SH-SY5Y (cell line): Measurements from ENCODE around the gene FAM76A.

Source experiments
- GATA2 ChIP-seq: IDR thresholded peaks from 2 replicates; pipeline ENCODE4 v1.6.1; 2011; ENCODE audit warnings: mild to moderate bottlenecking, low read depth, low read length
- GATA3 ChIP-seq: IDR thresholded peaks from 2 replicates; pipeline ENCODE4 v1.6.1; 2011; ENCODE audit warnings: low read depth, mild to moderate bottlenecking, low read length, moderate library complexity

FAM76A gene

GRCh38 chr1:27760426-27760825 is 34.7 kb downstream of the FAM76A start:
- no peak for TF ChIP-seq GATA3
- TF ChIP-seq GATA2: no peak

GRCh38 chr1:27762033-27762432 is 36.3 kb downstream of the FAM76A start:
- TF ChIP-seq GATA2 (no peak), GATA3 (no peak)

- no peak for TF ChIP-seq GATA3
- TF ChIP-seq GATA2: no peak
Measured at GRCh38 chr1:27763358-27763757, 37.6 kb downstream of the FAM76A start.

GRCh38 chr1:27770293-27770830 is 44.6 kb downstream of the FAM76A start:
- peak; percentile 92 for TF ChIP-seq GATA2
- TF ChIP-seq GATA3: peak; percentile 92

- TF ChIP-seq GATA2 (no peak), GATA3 (no peak)
Measured at GRCh38 chr1:27772036-27772931, 46.5 kb downstream of the FAM76A start.

GRCh38 chr1:27772932-27773825 is 47.4 kb downstream of the FAM76A start, which contains the start of gene STX12:
Gene STX12 (plus strand): TSS chr1:27773219. CDS start chr1:27773308, 89 bp downstream.
- TF ChIP-seq GATA2 (no peak), GATA3 (no peak)

- TF ChIP-seq GATA3 (no peak), GATA2 (no peak)
Measured at GRCh38 chr1:27773826-27774445, 48.2 kb downstream of the FAM76A start.

GRCh38 chr1:27774654-27775053 is 48.9 kb downstream of the FAM76A start:
- no peak for TF ChIP-seq GATA2
- no peak for TF ChIP-seq GATA3

- no peak for TF ChIP-seq GATA3
- TF ChIP-seq GATA2: no peak
Measured at GRCh38 chr1:27778056-27778455, 52.3 kb downstream of the FAM76A start.

- TF ChIP-seq GATA2 (no peak), GATA3 (no peak)
Measured at GRCh38 chr1:27779122-27779521, 53.4 kb downstream of the FAM76A start.

- no peak for TF ChIP-seq GATA2
- TF ChIP-seq GATA3: no peak
Measured at GRCh38 chr1:27782950-27783349, 57.2 kb downstream of the FAM76A start.

GRCh38 chr1:27784700-27785099 is 58.9 kb downstream of the FAM76A start:
- no peak for TF ChIP-seq GATA3
- TF ChIP-seq GATA2: no peak

- TF ChIP-seq GATA3 (no peak), GATA2 (no peak)
Measured at GRCh38 chr1:27785781-27786455, 60.2 kb downstream of the FAM76A start.
